Activated T-cell treated with anti-CD3 and anti-CD28 coated beads, Interleukin-2, amount 50 U/mL, for 1 hour (primary cell): ENCODE results near the gene PRLH.
A peak's percentile ranks its signal among the peaks of the same experiment; 100 is the strongest.

ENCODE experiments used
- DNase-seq: peaks from one replicate; pipeline ENCODE4 v3.0.0-alpha.2; 2020

PRLH gene

DNA sequence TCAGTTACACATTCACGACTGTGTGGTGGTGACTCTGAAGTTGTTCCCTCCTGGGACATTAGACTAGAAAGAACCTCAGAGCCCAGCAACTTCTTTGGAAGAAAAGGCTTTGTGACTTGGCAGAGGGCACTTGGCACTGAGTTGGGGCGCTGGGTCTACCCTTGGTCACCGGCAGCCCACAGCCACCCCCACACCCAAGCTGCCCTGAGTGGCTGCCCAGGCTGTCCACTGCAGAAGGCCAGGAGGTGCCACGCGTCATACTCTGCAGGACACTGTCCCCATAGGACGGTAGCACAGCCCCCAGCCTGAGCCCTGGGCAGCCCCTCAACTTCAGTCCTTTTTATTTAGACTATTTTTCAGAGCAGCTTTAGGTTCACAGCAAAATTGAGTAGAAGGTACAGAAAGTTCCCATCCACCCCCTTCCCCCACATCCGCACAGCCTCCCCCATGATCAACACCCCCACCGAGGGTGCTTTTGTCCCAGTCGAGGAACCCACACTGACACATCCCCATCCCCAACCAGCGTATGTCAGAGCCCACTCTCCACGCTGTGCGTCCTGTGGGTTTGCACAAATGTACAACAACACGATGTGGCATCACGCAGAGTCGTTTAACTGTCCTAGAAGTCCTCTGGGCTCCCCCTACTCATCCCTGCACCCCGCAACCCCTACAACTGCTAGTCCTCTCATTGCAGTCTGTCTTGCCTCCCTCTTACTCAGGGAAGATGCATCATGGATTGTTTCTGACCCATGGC is 1.1 kb downstream of the PRLH start:
- no peak for DNase-seq

DNA sequence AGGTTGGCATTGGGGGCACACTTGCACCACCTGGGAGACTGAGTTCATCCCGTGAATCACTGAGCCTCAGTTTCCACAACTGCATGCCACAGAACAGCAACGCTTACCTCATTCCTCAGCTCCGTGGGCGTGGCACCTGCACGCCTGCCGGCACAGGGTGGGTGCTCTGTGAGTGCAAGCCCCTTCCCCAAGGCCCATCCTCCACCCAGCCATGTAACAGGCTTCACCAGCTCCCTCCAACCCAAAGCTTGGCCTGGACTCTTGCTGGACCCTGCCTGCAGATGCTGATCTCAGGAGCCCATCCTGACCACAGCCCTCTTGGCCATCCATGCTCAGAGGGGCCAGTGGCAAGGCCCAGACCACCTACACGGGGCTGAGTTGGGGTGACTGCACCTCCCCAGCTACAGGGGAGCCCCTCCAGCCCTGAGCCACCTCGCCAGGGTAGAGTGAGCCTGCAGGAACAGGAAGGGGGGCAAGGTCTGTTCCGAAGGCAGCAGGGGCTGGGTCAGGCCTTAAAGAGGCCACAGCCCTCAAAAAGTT is 1.8 kb downstream of the PRLH start:
- no peak for DNase-seq

DNA sequence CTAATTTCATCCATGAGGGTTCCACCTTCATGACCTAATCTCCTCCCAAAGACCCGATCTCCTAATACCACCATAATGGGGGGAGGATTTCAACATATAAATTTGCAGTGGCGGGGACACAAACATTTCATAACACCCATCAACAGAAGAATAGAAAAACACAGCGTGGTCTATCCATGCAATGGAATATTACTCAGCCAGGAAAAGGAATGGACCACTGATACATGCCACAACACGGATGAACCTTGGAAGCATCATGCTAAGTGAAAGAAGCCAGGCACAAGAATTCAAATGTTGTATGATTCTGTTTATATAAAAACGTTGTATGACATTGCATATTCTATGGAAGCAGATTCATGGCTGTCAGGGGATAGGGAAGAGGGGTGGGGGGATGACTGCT is 2.7 kb downstream of the PRLH start:
- DNase-seq = no peak

DNA sequence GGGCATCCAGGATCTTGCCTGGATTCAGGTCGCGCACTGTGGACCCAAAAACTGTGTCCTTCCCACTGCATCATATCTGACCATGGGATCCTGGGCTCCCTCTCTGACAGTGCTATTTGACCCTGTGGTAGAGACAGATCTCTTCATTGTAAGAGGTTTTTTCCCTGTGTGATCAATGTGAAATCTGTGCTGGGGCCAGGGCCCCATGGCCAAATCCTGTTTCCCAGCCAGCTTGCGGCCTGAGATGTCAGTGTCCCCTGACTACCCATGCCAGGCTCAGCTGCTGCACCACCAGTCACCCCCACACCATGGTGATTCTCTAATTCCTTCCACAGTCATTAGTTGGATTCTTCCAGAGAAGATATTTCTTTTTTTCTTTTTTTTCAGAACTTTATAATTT is 3.5 kb downstream of the PRLH start:
- no peak for DNase-seq

DNA sequence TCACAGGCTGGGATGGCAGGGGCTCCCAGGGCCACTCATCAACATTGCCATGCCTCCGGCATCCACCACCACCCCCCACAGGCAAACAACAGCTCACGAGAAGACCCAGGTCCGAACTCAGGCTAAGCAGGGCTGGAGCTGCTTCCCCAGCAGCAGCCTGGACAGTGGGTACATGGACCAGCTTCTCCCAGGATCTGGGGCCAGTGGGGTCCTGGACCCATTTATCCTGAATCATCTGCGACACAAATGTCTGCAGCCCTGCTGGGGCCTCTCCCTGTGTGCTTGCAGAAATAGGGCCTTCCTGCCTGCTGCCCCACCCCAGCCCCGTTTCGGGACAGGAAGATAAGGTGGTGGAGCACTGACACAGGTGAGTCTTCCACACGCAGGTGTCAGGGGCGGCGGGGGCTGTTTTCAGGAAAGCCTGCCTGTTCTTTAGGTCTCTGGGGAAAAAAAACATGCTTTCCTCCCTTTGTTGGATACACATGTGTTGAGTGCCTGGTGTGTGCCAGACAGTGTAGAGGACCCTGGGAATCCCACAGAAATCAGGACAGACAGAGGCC is 4.5 kb downstream of the PRLH start:
- no peak for DNase-seq

DNA sequence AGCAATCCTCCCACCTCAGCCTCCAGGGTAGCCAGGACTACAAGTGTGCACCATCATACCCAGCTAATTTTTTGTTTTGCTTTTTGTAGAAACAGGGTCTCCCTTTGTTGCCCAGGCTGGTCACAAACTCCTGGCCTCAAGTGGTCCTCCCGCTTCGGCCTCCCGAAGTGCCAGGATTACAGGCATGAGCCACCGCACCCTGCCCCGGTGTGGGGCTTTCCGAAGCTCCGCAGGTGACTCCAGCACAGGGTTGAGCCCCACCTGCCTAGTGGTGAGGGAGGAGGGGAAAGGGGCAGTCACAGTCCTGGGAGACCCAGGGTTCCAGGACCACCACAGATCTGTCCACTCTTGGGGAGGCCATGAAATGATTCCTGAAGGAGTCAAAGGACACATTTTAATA is 5.2 kb downstream of the PRLH start:
- DNase-seq = no peak

DNA sequence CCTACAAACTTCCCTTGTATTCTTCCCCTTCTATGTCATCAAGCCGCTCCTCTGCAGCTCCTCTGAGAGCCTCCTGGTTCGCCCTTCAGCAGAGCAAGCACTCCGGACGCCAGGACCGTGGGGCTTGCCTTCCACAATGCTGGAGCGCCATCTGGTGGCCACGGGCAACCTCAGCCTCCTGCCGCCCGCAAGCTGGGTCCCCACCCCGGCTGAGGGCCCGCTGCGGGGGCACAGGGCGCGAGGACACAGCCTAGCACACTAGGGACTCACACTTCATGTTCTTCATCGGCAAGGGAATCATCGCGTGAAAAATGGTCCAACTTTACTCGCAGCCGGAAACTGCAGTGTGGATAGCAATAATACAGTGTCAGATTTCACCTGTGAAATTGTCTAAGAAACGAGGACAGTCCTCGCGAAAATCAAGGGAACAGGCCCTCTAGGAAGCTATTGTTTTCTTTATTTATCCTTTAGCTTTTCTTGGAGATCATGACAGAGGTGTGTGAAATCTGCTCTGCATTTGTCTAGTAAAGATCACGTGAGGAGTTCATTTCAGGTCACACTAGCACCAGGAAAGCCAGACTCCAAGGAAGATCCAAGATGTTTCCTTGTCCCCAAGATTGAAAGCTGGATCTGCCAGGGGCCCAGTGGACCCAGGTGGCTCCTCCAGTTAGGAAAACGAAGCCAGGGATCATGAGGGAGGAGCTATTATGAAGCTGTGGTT is 5.8 kb downstream of the PRLH start:
- peak; percentile 88 for DNase-seq

DNA sequence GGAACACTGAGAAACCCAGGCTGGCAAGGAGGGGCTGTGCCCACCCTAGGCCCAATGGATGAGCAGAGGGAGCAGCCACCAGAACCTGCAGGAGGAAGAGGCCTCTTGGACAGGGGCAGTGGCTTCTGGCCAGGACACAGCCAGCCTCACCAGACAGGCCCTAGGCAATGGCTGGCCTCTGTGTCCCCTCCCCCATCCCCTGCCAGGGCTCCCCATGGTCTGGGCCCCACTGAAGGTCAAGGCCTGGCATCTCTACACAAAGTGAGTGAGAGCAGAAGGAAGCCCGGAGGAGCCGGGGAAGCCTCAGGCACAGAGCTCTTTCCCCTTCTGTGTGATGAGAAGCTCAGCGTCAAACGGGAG is 6.3 kb downstream of the PRLH start:
- no peak for DNase-seq

DNA sequence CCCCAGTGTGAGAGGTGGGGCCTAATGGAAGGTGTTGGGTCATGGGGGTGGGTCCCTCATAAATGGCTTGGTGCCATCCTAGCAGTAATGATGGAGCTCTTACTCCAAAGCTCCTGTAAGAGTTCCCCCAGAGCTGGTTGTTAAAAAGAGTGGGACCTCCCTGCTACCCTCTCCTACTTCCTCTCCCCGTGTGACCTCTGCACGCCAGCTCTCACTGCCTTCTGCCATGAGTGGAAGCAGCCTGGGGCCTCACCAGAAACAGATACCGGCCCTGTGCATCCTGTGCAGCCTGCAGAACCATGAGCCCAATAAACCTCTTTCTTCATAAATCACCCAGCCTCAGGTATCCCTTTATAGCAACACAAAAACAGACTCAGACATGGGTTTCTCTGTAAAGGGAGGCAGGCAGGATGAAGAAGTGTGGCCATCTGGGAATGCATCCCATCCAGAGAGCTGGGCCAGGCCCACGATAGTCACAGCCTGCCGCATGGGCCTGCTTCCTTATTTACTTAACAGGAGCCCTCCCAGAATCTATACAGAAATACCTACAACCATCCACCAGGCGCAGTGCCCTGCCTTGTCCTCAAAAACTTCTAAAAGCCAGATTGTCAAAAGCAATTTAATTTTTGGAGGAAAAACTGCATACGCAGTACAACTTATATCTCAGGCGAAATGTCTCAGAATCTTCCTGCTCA is 7.5 kb downstream of the PRLH start:
- DNase-seq = no peak

DNA sequence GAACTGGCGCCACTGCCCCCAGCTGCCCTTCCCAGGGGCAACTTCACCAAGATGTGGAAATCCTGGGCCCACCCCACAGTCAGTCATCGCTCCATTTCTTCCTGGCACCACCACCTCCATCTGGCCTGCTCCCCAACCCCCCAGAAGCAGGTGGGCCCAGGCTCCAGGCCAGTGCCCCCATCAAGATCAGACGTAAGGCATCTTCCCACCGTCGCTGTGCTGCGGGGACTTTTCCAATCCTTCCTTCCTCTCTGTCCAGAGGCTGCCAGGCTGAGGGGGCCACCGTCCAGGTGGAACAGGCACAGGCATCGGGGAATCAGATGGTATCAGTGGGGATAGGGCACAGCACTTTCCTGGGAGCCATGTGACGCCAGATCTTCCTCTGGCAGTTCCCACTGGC is 8.1 kb downstream of the PRLH start:
- no peak for DNase-seq

DNA sequence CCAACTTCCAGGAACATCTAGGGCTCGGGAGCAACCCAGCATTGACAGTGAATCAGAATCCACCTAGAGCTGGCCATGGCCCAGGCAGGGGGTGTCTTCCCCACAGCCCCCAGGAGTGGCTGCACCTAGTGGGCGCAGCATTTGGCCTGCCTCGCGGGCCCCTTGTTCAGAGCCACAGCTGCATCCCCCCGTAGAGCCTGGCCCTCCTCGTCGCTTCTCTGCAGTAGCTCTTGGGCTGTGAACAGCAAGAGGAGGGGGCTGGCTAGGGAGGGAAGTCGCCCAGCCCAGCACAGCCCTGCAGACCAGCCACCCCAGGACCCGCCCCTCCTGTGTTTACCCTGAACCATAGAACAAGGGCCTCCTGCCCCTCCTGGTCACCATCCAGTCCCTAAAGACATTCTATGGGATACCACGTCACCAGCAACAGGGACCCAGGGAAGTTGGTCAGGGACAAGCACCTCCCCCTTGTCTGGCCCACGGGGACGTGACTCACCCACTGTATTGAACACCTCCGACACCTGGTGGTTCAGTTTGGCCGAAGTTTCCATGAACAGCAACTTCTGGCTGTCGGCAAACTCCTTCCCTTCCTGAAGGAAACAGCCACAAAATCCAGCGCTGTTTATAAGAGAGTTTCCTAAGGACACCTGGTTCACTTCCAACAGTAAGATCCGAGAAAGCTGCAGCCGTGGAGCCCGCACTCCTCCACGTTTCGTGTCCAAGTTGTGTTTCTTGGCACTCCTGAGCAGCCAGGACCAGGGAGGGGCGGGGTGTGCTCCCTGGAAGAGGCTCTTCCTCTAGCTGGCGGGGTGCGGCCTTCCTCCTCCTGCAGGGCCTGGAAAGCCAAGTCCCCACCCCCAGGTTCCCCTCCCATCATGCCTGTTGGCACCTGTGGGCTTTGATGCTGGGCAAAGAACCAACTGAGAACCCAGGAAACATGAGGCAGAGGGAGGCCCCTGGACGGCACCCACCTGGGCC is 8.8 kb downstream of the PRLH start:
- no peak for DNase-seq

DNA sequence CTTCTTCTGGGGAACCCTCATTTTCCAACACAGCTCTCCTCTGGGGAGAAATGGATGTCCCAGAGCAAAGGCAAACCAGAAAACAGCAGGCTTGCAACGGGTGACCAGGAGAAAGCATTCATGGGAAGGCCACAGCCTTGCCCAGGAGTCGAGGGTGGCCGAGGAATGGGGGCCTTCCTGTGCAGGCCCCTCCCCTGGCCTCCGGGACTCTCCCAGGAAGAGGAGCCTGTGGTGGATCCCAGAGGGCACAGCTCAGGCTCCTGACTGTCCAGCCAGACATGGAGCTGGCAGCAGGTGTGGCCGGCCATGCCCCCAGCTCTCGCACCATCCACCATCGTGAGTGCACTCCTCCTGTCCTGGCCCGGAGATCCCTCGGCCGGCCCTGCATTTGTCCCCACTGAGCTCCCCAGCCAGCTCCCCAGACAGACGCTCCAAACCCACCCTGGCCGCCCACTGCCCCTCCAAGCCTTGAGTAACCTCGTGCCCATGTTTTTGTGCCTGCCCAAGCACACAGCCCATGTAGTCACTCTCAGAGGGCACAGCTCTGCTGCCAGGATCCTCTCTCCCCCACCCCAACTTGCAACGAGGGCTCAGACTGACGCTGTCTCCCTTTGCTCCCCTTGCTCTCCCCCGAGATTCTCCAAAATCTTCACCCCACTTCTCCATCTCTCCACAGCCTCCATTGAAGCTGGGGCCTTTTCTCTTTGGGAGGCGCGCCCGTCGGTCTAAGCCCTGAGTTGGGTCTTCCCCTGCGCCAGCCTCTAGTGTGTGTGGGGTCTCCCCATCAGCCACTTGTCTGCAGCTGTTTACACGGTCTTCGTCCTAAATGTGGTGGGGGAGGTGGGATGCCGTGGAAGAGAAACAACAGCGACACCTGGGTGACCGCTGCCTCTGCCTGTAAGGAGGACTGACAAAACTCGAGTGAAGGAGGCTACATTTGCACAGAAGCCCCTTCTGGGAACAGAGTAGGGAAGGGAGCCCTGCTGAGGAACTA is 9.8 kb downstream of the PRLH start:
- DNase-seq = no peak

DNA sequence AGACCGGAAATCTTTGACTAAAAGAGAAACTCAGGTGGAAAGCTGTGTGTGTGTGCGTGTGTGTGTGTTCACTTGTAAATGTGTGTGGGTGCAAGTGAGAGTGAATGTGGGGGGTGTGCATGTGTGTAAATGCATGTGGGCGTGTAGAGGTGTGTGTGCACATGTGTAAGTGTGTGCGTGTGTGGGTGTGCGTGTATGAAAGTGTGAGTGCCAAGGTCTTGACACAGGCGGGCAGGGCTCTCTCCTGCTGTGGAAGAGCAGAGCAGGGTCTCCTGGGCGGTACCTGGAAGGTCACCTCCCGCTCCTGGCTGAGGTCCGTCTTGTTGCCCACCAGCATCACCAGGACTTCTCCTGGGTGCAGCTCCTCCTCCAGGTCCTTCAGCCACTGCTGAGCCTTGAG is 10.6 kb downstream of the PRLH start:
- no peak for DNase-seq

DNA sequence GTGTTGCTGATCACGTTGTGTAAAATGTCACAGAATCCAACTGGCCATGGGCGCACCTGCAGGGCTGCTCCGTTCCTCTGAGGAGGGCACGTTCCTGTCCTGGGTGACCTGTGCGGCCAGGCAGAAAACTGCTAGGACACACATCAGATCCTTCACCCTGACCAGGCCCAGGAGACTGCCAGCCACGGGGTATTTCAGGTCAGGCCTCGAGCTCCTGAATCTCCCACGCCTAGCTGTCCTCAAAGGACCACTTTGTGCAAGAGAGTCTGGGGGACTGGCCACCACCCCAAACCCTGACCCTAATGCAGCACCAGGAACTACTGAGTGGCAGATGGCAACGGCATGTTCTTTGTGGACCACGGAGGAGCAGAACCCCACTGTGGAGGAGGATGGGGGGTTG is 11.1 kb downstream of the PRLH start:
- no peak for DNase-seq

DNA sequence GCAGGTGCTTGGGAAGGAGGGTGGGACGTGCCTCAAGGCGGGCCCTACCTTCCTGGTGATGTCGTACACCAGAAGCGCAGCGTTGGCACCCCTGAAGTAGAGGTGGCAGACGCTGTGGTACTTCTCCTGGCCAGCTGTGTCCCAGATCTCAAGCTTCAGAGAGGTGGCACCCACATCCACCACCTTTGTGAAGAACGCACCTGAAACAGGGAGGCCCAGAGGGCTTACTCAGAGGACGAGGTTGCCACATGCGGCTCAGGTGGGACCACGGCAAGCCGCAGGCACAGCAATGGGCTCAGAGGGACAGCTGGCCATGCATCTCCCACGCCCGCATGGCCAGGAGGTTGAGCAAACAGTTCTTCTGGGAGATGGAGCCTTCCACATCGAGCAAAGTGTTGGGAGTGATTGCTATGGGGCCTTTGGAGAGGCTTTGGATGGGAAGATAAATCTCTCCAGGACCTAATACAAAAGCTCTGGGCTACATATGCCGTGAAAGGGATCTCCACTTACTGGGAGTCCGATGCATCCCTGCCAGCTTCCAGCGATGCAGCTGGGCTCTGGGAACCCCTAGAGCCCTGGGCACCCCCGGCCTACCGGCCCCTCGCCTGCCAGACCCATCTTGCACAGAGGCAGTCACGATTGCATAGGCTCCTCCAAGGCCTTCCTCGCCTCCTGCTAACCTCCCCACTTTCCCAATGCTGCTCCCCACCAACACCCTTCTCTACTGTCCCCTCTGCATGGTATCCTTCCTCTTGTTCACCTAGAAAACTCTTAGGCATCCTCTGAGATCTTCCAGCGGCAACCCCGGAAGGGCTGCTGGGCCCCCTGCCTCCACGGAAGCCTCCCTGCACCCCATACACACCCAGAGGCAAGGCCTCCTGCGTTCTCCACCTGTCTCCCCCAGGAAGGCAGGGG is 11.8 kb downstream of the PRLH start:
- DNase-seq = no peak

DNA sequence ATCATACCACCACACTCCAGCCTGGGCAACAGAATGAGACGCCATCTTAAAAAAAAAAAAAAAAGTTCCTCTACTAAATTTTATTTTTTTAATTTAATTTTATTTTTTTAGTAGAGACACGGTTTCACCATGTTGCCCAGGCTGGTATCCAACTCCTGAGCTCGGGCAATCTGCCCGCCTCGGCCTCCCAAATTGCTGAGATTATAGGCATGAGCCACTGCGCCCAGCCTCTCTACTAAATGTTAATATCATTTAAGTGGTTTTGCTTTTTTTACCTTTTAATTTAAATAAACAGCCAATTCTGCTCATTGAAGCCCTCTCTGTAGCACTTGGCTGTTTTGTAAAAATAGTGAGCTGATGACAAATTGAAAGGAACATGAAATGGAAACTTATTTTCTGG is 15.0 kb downstream of the PRLH start:
- no peak for DNase-seq

DNA sequence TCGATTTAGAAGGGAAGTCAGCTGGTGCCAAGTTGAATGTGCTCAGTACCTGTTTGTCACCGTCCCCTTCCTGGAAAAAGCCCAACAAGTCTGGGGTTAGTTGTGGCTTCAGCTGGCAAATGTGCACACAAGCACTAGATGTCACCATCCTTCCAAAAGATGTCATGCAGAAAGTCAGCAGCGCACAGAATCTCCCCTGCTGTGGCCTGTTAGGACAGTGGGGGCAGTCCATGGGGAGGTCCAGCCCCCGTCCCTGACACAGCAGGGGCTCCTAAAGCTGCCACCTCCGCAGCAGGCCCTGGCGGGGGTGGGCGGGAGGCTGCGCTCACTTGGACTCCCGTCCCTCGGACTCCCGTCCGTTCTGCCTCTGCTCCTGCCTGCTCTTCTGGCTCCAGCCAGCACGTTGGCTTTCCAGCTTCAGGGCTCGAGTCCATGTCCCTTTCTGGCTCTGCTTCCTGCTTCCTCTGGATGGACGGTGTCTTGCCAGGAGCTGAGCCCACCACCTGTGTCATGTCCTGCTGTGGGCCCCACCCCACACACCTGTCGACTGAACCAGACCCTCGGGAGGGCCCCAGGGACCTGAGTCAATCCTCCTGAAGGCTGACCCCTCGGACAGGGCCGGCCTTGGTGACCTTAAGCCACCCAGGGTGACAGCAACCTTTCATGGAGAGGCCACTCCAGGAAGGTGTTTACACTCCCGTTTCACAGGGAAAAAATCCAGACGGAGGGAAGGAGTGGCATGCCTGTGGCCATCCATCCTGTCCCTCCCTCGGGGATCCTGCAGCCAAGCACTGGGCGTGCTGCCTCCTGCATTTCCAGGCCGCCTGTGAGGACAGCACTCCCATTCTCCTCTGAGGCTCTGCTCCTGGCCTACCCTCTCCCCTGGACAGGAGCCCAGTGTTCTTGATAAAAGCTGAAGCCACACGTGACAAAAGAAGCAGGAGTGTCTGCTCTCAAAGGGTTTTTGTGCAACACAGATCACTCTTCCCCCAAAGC is 15.7 kb downstream of the PRLH start:
- DNase-seq = peak; percentile 40
